B cell (primary cell): ENCODE measurements around the gene LDOC1. TPM values are rescaled to one million over a fixed set of nuclear protein-coding genes. Genes with fewer than 3 reads are reported as not detected.
"Not testable (repeated sequence)": the region's sequence is repeated elsewhere in the genome, so short reads cannot be mapped to it uniquely, and the experiment has no call there.

Source experiments
- ATAC-seq: fragments of 200-7000 bp; cut with Tn5 transposase; one replicate; pipeline ENCODE4 v1.10.0; 2021; ENCODE audit warnings: low read depth, mild to moderate bottlenecking, moderate number of reproducible peaks, moderate library complexity
- CTCF ChIA-PET: fragments of 350-600 bp; sonication (Branson Sonifier 250); formaldehyde crosslinking; loops from one replicate; lab custom pipeline; 2021; ENCODE audit warnings: antibody characterized with exemption, inconsistent platforms; lab: Charles Lee
- POLR2A ChIA-PET: fragments of 350-600 bp; sonication (Branson Sonifier 250); formaldehyde crosslinking; loops from one replicate; lab custom pipeline; 2021; ENCODE audit warnings: antibody characterized with exemption; lab: Charles Lee
- DNase-seq: peaks from one replicate; pipeline ENCODE4 v3.0.0; 2013
- H2AFZ ChIP-seq: 2 replicates; pipeline ENCODE4 v1.6.1; 2012; ENCODE audit warnings: mild to moderate bottlenecking, low read depth, low read length; ENCODE audit not compliant: insufficient read depth, poor library complexity, severe bottlenecking
- H3K27ac ChIP-seq, 2 donors: 1 replicate in 1 of 2; 2 replicates in 1 of 2; pipeline ENCODE4 v1.5.1; 2012 to 2013; ENCODE audit warnings: low read length in 2 of 2, mild to moderate bottlenecking in 2 of 2, moderate library complexity in 1 of 2
- H3K27me3 ChIP-seq, 4 experiments: fragments of 200-600 bp in 1 of 4; sonication (generic) in 1 of 4; replicated peaks in 1 of 4; 1 replicate in 2 of 4; 2 replicates in 2 of 4; pipeline versions ENCODE4 v1.6.1 to v1.7.0; 2013 to 2016; ENCODE audit warnings: low read length in 3 of 4, mild to moderate bottlenecking in 2 of 4, mixed read lengths in 1 of 4, moderate library complexity in 1 of 4; ENCODE audit not compliant: insufficient read depth in 4 of 4, control insufficient read depth in 3 of 4; ENCODE audit errors: control extremely low read depth in 1 of 4
- H3K36me3 ChIP-seq, 2 experiments: replicated peaks in 1 of 2; 1 replicate in 1 of 2; 2 replicates in 1 of 2; pipeline versions ENCODE4 v1.6.1 to v1.7.1; 2013; ENCODE audit warnings: low read length in 1 of 2; ENCODE audit not compliant: insufficient read depth in 2 of 2, control insufficient read depth in 1 of 2; ENCODE audit errors: control extremely low read depth in 1 of 2, extremely low read depth in 1 of 2
- H3K4me1 ChIP-seq, 2 donors: fragments of 200-600 bp in 1 of 2; sonication (generic) in 1 of 2; 1 replicate in 1 of 2; 2 replicates in 1 of 2; pipeline versions ENCODE4 v1.5.1 to v1.6.1; 2013 to 2017; ENCODE audit warnings: low read length in 2 of 2; ENCODE audit not compliant: control insufficient read depth in 2 of 2, insufficient read depth in 2 of 2
- H3K4me2 ChIP-seq: replicated peaks from 2 replicates; pipeline ENCODE3; 2012; ENCODE audit warnings: mild to moderate bottlenecking, low read depth, low read length; ENCODE audit not compliant: poor library complexity, severe bottlenecking
- H3K4me3 ChIP-seq, 5 experiments: fragments of 200-600 bp in 1 of 5; sonication (generic) in 1 of 5; 1 replicate in 3 of 5; 2 replicates in 2 of 5; pipeline versions ENCODE4 v1.5.1 to v1.7.0; 2011 to 2016; ENCODE audit warnings: low read length in 4 of 5, mild to moderate bottlenecking in 4 of 5, low read depth in 2 of 5, control low read depth in 1 of 5, moderate library complexity in 1 of 5; ENCODE audit not compliant: insufficient read depth in 1 of 5; ENCODE audit errors: control extremely low read depth in 1 of 5, extremely low read depth in 1 of 5
- H3K79me2 ChIP-seq: fragments of 200-600 bp; sonication (generic); one replicate; pipeline ENCODE4 v1.6.0; 2016; ENCODE audit warnings: low read length; ENCODE audit not compliant: control insufficient read depth, insufficient read depth
- H3K9ac ChIP-seq: fragments of 200-600 bp; sonication (generic); 2 replicates; pipeline ENCODE4 v1.6.1; 2017; ENCODE audit warnings: mild to moderate bottlenecking, low read length, moderate library complexity
- H3K9me3 ChIP-seq, 3 donors: one replicate each; pipeline versions ENCODE4 v1.6.1 to v1.7.1; 2013; ENCODE audit warnings: low read length in 2 of 3; ENCODE audit not compliant: control insufficient read depth in 2 of 3, insufficient read depth in 1 of 3; ENCODE audit errors: control extremely low read depth in 1 of 3
- H4K20me1 ChIP-seq: 2 replicates; pipeline ENCODE4 v1.6.0; 2012; ENCODE audit warnings: mild to moderate bottlenecking, low read length; ENCODE audit not compliant: insufficient read depth, control insufficient read depth, poor library complexity, severe bottlenecking
- H3K27ac Mint-ChIP-seq: one replicate; pipeline ENCODE4 v1.8.0; 2021; ENCODE audit warnings: mixed read lengths
- H3K27me3 Mint-ChIP-seq: one replicate; pipeline ENCODE4 v1.8.0; 2021; ENCODE audit warnings: mixed read lengths
- H3K4me1 Mint-ChIP-seq: one replicate; pipeline ENCODE4 v1.8.0; 2021; ENCODE audit warnings: mixed read lengths
- H3K4me3 Mint-ChIP-seq: one replicate; pipeline ENCODE4 v1.8.0; 2021; ENCODE audit warnings: mixed read lengths
- H3K9me3 Mint-ChIP-seq: one replicate; pipeline ENCODE4 v1.8.0; 2022; ENCODE audit warnings: mixed read lengths; ENCODE audit not compliant: insufficient read depth
- EZH2 ChIP-seq: IDR thresholded peaks from 2 replicates; pipeline ENCODE4 v1.6.1; 2012; ENCODE audit warnings: borderline replicate concordance, low read depth, mild to moderate bottlenecking, moderate library complexity, low read length; ENCODE audit not compliant: insufficient read depth, poor library complexity, severe bottlenecking
- WGBS: methylation state at CpG from one replicate; pipeline ENCODE4 v1.1.5; 2013; ENCODE audit warnings: missing lambda C conversion rate; ENCODE audit not compliant: insufficient coverage; 5-methylcytosine and 5-hydroxymethylcytosine counted together
- intact Hi-C: fragments of 100-400 bp; cut with micrococcal nuclease; formaldehyde crosslinking; loops from one replicate; pipeline ENCODE4 v1.10.0; 2022
- polyA plus RNA-seq: library from polyadenylated mRNA; depleted of rRNA; stranded (reverse); fragments of >200 nt; gene quantifications from 2 replicates; pipeline ENCODE4 v1.2.3, GENCODE V29; 2012
- total RNA-seq, 2 donors: library from RNA; stranded (reverse); fragments of 120-200 nt in 1 of 2; gene quantifications; 1 replicate in 1 of 2; 2 replicates in 1 of 2; pipeline versions ENCODE4 v1.2.3 to v1.2.4, GENCODE V29; 2013 to 2022
- TF ChIP-seq, protein P1 (sequence below): fragments of 200-600 bp; IDR thresholded peaks from one replicate; pipeline ENCODE4 v1.8.0; 2022; ENCODE audit warnings: antibody characterized with exemption, mild to moderate bottlenecking

Gene LDOC1
- total and polyA plus RNA-seq, 2 donors (not counting 1 experiment from before 2014, with no cell fraction given): 7.9 to 11.5 TPM

DNA sequence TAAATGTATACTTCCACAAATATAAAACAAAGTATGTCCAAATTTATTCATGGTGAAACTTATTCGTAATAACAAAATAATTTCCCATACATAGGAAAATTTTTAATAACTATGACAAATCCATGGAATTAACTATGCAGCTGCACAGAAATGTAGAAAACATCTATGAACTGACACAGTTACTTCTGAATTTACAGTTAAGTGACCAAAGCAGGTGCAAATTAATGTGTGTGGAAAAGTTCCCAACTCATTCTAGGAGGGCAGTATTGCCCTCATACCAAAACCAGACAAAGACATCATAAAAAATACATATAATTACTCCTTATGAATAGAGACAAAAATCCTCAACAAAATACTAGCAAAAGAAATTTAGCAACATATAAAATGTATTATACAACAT, 12.5 kb downstream of the LDOC1 start:
- Histone ChIP-seq H3K9me3 (no peaks in the 10 kb centered on the region), H3K4me3 (no peak overlapping the region), H3K9ac (no peak overlapping the region), H3K27me3 (no peaks in the 10 kb centered on the region), H3K27ac (no peak overlapping the region), H3K4me2 (no peak overlapping the region), H3K4me1 (no peaks in the 10 kb centered on the region), H3K36me3 (no peaks in the 10 kb centered on the region), H3K79me2 (no peaks in the 10 kb centered on the region), H2AFZ (no peak overlapping the region), H4K20me1 (no peaks in the 10 kb centered on the region)
- H3K4me3 Mint-ChIP-seq: no peak overlapping the region
- no peak overlapping the region for H3K27ac Mint-ChIP-seq
- CTCF ChIA-PET: no interaction called here
- no peaks in the 10 kb centered on the region for H3K4me1 Mint-ChIP-seq
- ATAC-seq (no peak), DNase-seq (no peak)
- TF ChIP-seq, protein P1, sequence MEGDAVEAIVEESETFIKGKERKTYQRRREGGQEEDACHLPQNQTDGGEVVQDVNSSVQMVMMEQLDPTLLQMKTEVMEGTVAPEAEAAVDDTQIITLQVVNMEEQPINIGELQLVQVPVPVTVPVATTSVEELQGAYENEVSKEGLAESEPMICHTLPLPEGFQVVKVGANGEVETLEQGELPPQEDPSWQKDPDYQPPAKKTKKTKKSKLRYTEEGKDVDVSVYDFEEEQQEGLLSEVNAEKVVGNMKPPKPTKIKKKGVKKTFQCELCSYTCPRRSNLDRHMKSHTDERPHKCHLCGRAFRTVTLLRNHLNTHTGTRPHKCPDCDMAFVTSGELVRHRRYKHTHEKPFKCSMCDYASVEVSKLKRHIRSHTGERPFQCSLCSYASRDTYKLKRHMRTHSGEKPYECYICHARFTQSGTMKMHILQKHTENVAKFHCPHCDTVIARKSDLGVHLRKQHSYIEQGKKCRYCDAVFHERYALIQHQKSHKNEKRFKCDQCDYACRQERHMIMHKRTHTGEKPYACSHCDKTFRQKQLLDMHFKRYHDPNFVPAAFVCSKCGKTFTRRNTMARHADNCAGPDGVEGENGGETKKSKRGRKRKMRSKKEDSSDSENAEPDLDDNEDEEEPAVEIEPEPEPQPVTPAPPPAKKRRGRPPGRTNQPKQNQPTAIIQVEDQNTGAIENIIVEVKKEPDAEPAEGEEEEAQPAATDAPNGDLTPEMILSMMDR: no peak
- TF ChIP-seq EZH2: no peak
- POLR2A ChIA-PET: no interaction called here
- intact Hi-C loops: no loop called here
- H3K9me3 Mint-ChIP-seq: no peaks in the 10 kb centered on the region
- no peaks in the 10 kb centered on the region for H3K27me3 Mint-ChIP-seq
- WGBS: no CpG with 5 or more reads among the region's 1 CpG

DNA sequence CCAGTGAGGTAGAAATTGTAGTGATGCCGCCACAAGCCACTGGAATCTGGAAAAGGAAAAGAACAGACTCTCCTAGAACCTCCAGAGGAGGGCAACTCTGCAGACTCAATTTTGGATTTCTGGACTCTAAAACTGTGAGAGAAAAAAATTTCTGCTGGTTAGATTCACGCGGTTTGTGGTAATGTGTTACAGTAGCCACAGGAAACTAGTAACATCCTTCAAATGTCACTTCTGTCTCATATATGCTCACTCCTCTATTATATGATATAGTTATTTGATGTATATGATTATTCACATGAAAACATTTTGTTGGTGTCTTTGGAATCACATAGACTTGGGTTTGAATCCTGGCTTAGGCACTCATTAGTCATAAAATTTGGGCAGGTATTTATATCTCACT, 18.8 kb downstream of the LDOC1 start:
- Histone ChIP-seq H3K4me2 (no peak overlapping the region), H3K4me3 (no peak overlapping the region), H4K20me1 (no peaks in the 10 kb centered on the region), H3K9me3 (no peaks in the 10 kb centered on the region), H3K27ac (no peak overlapping the region), H3K79me2 (no peaks in the 10 kb centered on the region), H3K9ac (no peak overlapping the region), H3K36me3 (no peaks in the 10 kb centered on the region), H3K4me1 (no peaks in the 10 kb centered on the region), H2AFZ (no peak overlapping the region), H3K27me3 (no peaks in the 10 kb centered on the region)
- H3K27ac Mint-ChIP-seq: no peak overlapping the region
- H3K9me3 Mint-ChIP-seq: peaks cover 3% of the 10 kb centered on the region
- DNase-seq (no peak), ATAC-seq (no peak)
- no peak for TF ChIP-seq EZH2
- TF ChIP-seq, protein P1: no peak
- POLR2A ChIA-PET: no interaction called here
- no peak overlapping the region for H3K4me3 Mint-ChIP-seq
- CTCF ChIA-PET: no interaction called here
- no peaks in the 10 kb centered on the region for H3K27me3 Mint-ChIP-seq
- no CpG with 5 or more reads among the region's 3 CpGs for WGBS
- intact Hi-C loops: no loop called here
- no peaks in the 10 kb centered on the region for H3K4me1 Mint-ChIP-seq

DNA sequence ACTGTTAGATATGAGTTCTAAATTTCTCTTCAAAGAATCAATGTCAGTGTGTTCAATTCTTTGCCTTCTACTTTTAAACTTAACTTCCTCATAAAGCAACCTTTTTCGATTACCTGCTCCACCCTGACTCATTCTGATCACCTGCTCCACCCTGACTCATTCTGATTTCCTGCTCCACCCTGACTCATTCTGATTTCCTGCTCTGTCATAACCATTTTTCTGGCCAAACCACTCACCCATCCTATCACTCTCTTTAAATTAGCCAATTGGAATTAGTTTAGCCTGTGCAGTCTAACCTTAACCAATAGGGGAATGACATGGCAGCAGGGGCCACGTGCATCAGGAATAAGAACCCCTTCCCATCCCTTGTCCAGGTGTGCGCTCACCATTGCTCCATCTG, 21.7 kb downstream of the LDOC1 start:
- H3K27ac Mint-ChIP-seq, H3K4me1 Mint-ChIP-seq, H3K79me2 ChIP-seq, H3K4me1 ChIP-seq, H3K9ac ChIP-seq, H2AFZ ChIP-seq, H4K20me1 ChIP-seq, H3K4me3 Mint-ChIP-seq, ATAC-seq, H3K4me2 ChIP-seq, H3K27me3 ChIP-seq, intact Hi-C loops, POLR2A ChIA-PET, H3K36me3 ChIP-seq, H3K27me3 Mint-ChIP-seq, H3K9me3 ChIP-seq, DNase-seq, H3K9me3 Mint-ChIP-seq, CTCF ChIA-PET, H3K4me3 ChIP-seq, H3K27ac ChIP-seq: not testable (repeated sequence)
- WGBS: 67% methylated on average over 1 of the region's 3 CpGs
